CD1c-positive myeloid dendritic cell (primary cell): Measurements from ENCODE around the gene SMG9.
A peak's percentile ranks its signal among the peaks of the same experiment; 100 is the strongest.

Source experiments
- DNase-seq: peaks from one replicate; pipeline ENCODE4 v3.0.0-alpha.2; 2016; ENCODE audit errors: extremely low spot score

The SMG9 gene

DNA sequence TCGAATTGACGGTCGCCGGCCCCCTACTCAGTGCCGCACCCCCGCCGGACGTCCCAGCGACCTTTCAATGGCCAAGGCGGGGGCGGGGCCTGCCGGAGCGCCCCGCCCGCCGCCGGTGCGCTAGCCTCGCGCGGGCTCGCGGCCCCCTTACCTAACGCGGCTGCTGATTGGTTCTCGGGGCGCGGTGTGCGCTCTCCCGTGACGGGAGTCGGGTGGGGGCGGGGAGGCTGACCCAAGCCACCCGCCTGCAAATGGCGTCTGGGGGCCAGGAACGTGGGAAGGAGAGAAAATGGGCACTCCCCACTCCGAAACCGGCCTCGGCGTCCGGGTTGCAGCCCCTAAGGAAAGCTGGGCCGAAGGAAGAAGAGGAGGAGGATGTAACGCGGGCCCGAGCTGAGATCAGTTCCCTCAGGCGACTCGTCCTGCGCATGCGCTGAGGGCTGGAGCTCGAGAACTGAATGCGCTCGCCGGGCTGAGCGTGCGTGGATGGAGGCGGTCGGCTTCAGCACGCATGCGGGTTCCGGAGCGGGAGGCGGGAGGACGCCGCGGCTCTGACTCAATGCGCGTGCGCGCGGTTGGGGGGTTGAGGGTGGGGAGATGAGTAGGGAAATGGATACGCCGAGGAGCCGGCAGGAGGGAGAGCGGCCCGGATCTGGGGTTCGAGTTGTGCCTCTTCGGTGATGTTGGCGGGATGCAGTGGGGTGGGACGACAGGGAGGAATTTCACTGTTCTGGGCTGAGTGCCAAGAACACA lies at the start of gene SMG9:
Gene SMG9 (minus strand): TSS at position 460 of the 753 bp plus-strand sequence. CDS start 4,221 bp downstream, outside the sequence.
- DNase-seq, result peak; percentile 100

DNA sequence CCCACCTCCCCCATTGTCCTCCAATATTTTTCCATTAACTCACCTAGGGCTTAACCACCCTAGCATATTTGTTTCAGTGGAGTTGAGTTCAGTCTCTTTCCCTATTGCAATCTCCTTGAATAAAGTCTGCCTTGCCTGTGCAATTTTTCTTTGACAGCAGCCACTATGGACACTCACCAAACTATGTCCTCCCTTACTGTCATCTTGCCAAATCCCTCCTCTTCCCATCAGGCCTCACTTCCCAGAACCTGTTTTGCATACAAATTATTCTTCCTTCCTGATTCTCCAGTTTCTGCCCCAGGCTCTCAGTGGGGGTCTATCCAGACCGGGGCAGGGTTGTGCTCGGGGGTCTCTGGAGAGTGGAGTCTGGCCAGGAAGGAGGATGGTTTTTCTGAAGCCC lies 49.7 kb upstream of the SMG9 start:
- DNase-seq, result no peak

DNA sequence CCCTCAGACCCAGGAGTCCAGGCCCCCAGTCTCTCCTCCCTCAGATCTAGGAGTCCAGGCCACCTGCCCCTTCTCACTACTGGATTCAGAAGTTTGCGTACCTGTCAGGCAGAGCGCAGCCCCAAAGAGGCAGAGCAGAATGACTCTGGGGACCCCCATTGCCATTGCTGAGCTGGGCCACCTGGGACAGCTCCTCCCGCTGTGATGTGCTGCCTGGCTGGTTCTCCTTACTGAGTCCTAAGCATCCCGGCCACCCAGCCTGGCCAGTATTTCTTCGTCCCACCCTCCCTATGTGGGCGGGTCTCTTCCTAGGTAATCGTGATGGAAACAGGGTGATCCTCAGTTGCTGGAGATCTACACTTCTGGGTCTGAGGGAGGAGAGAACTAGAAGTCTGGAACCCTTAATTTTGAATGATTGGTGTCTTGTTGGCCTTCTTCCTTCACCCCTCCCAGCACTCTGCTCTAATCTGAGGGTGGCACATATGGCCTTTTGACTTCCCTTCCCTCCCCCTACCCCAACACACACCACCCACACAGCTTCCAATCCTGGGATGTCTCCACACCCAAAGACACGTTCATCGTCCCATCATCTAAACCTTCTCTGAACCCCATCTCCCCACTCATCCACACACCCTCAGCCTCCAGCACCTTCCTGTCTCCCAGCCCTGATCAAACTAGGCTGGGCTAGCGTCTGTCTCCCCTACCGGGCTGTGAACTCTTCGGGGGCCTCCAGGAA lies 47.6 kb upstream of the SMG9 start, which contains the start of gene LYPD5:
Gene LYPD5 (minus strand): TSS at position 232 of the 736 bp plus-strand sequence. CDS start 67 bp downstream, at position 165.
- DNase-seq, result no peak

- no peak for DNase-seq
Measured at GRCh38 chr19:43799502-43800142, 44.9 kb upstream of the SMG9 start.

GRCh38 chr19:43798546-43799409 lies 44.0 kb upstream of the SMG9 start:
- peak; percentile 22 for DNase-seq

GRCh38 chr19:43798026-43798545 lies 43.3 kb upstream of the SMG9 start:
- no peak for DNase-seq

DNA sequence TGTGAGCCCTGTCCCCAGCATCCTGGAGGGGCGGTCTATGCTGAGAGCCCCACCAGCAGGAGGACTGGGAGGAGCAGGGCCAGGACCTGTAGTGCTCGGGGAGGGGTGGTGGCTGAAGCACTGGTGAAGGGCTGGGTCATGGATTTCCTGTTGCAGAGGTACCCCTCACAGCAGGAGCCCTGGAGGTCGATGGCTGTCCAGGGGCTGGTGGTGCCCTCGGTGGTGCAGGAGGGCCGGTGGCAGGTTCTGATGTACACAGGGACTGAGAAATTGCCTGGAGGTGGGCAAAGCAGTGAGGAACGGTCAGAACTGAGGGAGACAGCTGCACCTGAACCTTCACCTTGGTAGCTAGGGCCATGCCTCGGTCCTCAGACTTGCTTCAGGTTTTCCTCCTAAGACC lies 42.8 kb upstream of the SMG9 start:
- DNase-seq, result no peak

GRCh38 chr19:43797118-43797517 lies 42.4 kb upstream of the SMG9 start:
- no peak for DNase-seq

DNA sequence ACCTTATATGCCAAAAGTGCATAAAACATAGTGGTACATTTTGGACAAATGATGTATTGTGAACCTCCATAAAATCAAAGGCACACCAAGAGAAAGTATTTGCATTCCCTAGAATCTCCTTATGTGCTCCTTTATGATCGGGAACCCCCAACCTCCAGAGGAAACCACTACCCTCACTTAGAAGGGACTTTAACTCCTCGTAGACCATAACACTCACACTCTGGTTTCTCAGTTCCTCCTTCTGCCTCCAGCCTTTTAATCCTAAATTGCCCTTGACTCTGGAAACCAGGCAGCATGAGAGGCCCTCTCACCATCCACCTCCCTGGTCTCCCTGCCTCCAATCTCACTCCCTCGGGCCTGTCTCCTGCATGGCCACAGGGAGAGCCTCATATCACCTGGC lies 35.8 kb upstream of the SMG9 start:
- peak; percentile 46 for DNase-seq

DNA sequence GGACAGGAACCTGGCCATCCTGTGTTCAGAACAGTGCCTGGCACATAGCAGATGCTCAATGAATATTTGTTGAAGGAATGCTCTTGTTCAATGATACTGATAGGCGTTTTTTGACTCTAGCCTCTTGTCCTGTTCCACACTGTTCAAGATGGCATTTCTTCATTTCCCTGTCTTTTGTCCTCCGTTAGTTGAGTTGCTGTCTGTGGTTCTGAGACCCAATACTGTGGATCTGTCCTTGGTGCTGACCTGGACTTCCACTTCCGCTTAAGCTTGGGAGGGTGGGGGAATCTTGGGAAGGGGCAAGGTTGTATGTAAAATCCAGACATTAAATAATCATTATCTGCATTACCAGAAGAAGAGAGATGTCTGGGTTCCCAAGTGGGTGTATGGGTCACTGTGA lies 34.3 kb upstream of the SMG9 start:
- DNase-seq, result peak; percentile 70

GRCh38 chr19:43786665-43787064 lies 31.9 kb upstream of the SMG9 start:
- DNase-seq, result no peak

DNA sequence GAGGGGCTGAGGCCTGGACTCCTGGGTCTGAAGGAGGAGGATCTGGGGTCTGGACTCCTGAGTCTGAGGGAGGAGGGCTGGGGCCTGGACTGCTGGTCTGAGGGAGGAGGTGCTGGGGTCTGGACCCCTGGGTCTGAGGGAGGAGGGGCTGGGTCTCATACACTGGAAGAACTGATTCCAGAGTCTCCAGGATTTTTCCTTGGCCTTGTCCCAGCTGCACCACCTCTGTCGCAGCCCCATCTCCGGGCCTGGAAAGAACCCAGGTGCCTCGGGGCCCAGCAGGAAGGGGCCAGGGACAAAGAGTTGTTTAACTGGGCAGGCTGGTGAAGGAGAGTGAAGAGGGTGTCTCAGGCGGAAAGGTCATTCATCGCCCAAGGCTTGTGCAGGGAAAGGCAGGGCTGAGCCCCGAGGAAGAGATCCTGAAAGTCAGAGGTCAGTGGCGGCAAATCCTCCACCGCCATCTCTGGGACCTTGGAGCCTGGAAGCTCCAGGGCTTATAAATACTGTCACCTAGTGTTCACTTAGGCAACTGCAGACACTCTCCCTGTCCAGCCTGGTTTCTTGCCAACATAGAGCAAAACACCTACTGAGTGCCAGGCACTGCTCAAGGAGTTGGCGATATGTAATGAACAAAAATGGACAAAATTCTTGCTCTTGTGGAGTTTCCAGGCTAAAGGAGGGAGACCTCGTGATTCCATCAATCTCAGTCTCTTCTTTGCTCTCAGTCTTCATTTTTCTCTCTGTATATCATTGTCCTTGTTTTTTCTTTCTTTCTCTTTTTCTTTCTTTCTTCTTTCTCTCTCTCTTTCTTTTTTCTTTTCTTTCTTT lies 30.4 kb upstream of the SMG9 start:
- peak; percentile 89 for DNase-seq

- DNase-seq, result peak; percentile 68
Measured at GRCh38 chr19:43784241-43784980, 29.6 kb upstream of the SMG9 start.

GRCh38 chr19:43783636-43784035 lies 28.9 kb upstream of the SMG9 start:
- no peak for DNase-seq

GRCh38 chr19:43782689-43783231 lies 28.0 kb upstream of the SMG9 start:
- DNase-seq, result no peak

DNA sequence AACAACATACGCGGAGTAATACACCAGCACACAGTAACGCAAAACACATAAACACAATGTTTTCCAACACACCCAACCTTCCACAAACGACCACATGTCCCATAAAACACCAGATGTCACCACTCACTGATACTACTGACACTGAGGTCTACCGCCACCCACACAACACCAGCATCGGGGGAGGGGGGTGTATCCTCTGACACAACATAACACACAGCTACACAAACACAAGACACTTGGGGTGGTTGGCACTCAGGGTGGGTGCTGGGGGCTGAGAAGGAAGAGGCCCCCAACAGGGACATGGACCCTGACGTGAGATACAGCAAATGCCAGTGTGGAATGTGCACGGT lies 27.5 kb upstream of the SMG9 start:
- DNase-seq, result no peak

DNA sequence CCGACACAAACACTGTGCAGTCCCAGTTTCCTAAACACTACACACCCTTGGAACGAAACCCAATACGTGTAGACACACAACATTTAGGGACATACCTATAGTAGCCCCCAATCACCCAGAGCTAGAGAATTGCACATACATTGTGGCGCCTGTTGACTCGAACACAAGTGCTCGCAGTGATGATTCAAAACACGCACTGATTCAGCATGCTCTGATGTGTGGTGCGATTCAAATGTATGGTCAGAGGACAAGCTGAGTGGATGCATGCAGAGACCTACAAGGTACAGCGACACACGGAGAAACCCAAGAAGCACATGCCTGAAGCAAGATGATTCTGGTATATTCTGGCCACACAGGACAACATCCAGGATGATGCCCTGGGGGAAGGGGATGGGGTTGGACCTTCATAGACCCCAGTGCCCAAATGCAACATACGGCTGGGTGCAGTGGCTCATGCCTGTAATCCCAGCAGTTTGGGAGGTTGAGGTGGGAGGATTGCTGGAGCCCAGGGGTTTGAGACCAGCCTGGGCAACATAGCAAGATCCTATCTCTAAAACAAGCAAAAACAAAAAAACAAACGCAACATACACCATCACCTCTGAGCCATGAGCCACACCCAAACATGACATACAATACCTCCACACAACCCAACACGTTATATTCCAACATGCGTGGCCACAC lies 27.0 kb upstream of the SMG9 start:
- no peak for DNase-seq

DNA sequence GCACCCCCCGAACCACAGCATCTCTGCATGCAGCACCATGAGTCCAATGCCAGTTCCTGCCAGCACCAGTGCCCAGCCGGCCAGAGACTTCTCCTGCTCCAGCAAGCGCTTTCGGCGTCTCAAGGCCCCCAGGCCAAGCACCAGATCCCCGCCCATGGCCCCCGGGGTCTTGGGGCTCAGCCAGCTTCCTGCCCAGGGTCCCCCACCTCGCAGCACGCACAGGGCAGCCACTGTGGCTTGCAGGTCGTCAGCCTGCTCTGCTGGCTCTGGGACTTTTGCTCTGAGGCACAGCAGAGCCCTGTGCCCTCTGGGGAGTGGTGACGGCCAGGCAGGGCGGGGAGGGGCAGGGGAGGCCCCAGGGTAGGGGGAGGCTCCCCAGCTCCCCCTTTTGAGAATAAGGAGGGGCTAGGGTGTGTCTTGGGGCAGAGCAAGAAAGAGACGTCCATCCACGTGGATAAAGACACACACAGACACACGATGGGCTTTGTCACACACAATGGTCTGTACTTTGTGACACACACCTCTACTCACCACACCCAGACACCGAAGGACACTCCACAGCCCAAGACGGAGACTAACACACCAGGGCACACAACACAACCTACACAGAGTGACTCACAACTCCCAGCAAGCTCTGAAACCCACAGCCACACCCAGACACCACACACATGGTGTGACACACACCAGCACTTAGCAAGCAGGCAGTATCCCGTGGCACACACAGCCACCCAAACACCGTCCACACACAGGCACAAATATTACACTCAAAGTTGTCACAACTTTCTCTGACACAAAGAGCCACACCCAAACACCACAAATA lies 26.2 kb upstream of the SMG9 start, which contains the start of gene KCNN4:
Gene KCNN4 (minus strand): TSS at position 268 of the 820 bp plus-strand sequence. CDS start 112 bp downstream, at position 156.
- peak; percentile 78 for DNase-seq
